GM21576 (cell line): ENCODE measurements around the gene RPTOR.
A peak's percentile ranks its signal among the peaks of the same experiment; 100 is the strongest.
"Not testable (repeated sequence)": the region's sequence is repeated elsewhere in the genome, so short reads cannot be mapped to it uniquely, and the experiment has no call there.

Experiments used
- ATAC-seq: cut with Tn5 transposase; IDR thresholded peaks from one replicate; pipeline ENCODE4 v1.9.1; 2021; ENCODE audit warnings: mild to moderate bottlenecking, moderate library complexity; ENCODE audit not compliant: unreplicated experiment

Gene RPTOR

DNA sequence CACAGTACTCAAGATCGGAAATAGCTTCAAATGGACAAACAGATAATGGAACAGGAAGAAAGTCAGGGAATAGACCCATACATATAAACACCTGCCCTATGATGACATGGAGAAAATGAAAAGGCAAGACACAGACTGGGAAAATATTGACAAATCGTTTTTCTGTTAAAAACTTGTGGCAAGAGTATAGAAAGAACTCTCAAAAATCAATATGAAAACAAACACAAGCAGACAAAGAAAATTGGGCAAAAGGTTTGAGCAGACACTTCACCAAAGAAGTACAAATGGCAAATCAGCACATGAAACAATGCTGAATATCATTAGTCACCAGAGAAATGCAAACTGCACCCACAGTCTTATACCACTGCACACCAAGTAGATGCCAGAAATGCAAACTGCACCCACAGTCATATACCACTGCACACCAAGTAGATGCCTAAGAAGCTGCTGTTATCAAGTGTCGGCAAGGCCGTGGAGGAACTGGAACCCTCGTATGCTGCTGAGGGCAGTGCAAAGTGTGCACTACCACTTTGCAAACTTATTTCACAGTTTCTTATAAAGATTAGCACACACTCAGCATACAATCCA is 323.5 kb downstream of the RPTOR start:
- no peak for ATAC-seq

DNA sequence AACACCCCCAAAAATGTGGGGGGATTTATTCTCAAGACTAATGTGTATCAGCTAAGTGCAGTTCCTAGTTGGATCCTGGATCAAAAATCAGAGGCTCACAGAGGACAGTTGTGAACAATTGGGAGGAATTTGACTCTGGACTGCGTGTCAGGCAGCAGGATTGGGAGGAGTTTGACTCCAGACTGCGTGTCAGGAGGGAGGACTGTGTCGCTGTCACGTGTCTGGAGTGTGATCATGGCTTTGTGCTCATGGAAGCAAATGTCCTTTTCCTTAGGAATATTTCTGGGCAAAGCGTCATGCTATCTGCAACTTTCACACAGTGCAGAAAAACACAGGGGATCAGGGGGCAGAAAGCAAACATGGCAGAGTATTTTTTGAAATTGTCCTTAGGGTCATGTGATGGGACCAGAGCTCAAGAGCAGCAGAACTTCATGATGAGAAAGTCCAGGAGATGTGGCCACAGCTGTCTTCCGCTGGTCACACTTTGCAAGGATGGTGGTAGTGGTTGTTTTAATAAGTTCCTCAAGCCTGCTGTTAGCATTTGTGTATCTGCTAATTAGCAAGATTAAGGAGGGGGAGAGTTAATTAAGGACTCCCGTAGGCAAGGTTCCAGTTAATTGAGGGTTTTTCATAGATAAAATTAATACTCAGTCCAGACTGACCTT is 325.0 kb downstream of the RPTOR start:
- ATAC-seq, result no peak

DNA sequence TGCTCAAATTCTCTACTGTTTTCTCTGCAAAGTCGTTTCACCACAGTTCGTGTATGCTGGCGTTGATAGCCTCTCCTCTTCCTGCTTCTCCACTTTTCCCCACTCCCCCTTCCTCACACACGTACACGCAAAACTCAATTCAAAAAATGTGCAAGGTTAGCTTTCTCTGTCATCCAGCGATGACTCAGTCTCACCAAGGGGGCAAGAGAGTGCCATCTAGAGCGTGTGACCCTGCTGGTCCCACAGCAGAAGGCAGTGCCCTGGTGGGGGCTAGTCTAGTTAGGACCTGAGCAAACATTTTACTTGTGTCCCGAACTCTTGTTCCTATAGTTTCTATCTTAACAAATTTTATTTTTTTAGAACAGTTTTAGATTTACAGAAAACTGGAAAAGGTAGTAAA is 325.8 kb downstream of the RPTOR start:
- no peak for ATAC-seq

DNA sequence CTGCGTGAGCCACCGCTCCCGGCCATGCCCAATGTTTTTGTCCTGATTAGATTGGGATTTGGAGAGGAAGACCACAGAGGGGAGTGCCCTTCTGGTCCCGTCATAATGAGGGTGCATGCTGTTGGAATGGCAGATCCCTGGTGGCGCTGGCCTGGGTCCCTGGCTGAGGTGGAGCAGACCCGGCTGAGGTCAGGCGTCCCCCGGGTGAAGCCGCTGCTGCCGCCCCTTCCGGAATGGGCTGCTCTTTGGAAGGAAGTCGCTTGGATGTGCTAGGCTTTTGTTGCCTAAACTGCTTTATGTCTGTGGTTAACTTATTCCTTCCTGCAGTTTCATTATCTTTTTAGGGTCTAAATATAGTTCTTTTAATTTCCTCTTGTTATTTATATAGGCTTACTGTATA is 326.7 kb downstream of the RPTOR start:
- ATAC-seq, result no peak

DNA sequence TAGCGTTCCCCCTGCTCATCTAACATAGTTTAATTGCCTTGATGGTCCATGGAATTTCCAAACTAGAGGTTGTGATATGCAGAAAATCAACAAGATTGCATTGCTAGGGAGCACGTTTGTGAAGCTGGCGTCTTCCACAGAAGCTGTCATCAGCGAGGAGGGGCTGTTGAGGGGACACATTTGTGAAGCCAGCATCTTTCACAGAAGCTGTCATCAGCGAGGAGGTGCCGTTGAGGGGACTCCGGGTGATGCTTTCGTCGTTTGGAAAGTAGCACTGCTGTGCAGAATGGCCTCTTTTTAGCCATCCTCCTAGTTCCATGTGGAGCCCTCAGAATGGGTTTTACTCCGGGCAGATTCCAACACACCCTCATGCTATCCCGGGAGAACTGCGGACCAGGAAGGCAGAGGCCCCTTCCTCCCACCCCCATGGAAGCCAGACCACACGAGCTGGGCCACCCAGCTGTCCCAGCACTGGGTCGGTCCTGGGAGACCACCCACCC is 327.4 kb downstream of the RPTOR start:
- ATAC-seq, result no peak

DNA sequence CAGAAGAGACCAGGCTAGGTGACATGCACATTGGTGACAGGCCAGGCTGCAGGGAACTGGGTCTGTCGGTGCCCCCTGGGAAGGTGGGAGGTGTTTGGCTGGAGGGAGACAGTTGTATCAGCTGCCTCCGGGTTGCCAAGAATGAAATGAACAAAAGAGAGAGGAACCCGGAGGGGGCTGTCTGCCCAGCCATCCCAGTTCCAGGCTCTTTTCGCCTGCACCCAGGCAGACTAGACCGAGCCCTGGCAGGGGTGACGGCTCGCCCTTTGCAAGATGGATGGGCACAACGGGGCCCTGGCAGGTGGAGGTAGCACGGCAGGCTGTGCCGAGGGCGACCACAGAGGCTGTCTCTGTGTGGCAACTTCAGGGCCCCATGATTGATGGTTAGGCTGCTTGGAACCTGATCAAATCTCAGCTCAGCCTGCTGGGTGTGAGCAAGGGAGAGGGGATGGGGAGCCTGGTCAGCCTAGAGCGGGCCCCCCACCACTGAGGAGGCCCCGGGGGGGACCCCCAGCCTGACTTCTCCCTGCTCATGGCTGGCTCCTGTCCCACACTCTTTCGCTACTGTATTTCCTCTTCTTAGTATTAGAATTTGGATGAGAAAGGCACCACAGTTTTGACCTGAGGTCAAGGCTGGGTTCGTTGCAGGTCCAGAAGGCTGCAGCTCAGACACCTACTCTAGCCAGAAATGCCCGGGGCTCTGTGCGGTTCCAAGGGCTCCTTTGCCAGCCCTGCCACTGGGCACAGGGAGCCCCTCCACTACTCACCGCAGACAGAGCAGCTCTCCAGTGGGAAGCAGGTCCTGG is 328.1 kb downstream of the RPTOR start:
- no peak for ATAC-seq

DNA sequence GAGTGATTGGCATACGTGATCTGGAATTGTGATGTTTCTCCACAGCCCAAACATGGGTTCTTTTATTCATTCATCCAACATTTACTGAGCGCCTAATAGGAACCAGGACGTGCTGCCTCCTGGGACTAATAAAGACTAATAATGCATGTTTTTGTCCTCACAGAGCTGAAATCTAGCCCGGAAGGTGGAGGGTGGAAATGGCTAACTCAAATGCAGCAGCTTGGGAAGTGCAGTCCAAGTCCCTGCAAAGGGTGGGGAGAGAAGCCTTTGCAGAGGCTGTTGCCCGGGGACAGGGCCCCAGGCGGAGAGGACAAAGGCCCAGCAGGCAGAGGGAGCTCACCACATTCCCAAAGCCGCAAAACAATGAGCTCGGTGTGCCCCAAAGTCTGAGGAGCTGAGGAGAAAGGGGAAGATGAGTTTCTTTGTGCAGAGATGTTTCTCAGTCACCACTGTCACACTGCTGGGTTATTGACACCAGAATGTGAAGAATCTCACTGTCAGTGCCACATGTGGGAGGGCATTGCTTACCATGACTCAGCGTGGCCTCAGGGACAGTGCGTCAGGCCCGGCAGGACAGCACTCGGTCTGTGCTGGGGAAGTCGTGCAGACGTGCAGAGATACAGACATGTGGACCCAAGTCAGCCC is 328.8 kb downstream of the RPTOR start:
- no peak for ATAC-seq

DNA sequence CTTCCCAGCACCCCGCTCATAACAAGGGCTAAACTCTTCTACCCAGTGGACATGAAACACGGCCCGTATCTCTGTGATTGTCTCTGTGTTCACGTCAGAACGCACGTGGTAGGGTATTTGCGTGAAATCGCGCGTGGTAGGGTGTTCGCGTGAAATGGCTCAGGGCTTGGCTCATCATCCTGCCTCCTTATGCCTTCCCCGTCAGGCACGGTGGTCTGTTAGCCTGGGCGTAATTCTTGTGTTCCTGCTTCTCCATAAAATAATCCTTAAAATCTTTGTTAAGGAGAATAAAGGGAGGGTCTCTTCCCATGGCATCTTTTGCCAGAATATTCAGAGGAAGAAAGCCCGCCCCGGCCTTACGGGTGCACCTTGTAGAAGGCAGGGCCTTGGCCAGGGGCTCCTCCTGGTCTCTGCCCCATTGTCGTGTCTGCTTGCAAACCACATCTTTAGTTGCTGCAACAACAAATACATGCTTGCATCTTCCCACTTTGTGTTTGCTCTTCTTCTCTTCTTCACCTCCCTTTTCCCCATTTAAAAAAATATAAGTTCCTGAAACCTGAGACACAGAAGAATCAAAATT is 330.3 kb downstream of the RPTOR start:
- no peak for ATAC-seq

DNA sequence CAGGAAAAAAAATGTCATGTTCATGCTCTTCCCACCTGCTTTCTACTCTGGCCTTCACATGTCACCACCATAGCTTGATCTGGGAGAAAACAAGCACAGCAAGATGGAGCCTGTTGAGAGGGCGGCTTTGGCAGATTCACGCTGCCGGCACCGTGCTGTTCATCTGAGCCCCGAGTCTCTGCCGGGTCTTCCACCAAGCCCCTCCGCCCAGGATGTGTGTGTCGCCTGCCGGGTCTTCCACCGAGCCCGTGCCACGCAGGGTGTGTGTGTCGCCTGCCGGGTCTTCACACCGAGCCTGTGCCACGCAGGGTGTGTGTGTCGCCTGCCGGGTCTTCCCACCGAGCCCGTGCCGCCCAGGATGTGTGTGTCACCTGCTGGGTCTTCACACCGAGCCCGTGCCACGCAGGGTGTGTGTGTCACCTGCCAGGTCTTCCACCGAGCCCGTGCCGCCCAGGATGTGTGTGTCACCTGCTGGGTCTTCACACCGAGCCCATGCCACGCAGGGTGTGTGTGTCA is 330.9 kb downstream of the RPTOR start:
- not testable (repeated sequence) for ATAC-seq

DNA sequence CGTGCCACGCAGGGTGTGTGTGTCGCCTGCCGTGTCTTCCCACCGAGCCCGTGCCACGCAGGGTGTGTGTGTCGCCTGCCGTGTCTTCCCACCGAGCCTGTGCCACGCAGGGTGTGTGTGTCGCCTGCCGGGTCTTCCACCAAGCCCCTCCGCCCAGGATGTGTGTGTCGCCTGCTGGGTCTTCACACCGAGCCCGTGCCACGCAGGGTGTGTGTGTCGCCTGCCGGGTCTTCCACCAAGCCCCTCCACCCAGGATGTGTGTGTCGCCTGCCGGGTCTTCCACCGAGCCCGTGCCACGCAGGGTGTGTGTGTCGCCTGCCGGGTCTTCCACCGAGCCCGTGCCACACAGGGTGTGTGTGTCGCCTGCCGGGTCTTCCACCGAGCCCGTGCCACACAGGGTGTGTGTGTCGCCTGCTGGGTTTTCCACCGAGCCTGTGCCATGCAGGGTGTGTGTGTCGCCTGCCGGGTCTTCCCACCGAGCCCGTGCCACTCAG is 331.9 kb downstream of the RPTOR start:
- not testable (repeated sequence) for ATAC-seq

DNA sequence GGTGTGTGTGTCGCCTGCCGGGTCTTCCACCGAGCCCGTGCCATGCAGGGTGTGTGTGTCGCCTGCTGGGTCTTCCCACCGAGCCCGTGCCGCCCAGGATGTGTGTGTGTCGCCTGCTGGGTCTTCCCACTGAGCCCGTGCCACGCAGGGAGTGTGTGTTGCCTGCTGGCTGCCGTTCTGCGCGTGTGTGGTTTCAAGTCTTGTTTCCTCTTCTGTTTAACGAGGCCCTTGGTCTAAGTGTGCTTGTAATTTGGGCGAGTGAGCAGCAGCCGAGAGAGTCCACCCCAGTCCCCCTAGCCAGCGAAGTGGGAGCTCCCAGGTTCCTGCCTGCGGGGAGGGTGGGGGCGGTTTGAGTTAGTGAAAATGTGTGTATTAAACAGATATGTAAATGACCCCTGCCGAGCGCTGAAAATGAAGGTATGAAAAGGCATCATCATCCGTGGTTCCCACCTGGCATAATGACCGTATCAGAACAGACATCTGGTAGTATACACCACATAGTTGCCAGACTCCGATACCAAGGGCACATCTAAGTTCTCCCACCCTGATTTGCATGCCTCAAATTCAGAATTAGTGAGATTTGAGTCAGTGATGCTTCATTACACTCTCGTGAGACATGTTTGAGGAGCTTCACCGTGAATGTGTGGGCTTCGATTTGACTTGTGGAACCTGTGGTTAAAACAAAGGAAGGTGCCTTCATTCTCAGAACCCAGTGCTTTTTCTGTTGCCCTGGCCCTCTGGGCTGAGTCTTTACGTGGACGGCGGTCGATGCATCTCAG is 332.5 kb downstream of the RPTOR start:
- peak; percentile 77 for ATAC-seq

DNA sequence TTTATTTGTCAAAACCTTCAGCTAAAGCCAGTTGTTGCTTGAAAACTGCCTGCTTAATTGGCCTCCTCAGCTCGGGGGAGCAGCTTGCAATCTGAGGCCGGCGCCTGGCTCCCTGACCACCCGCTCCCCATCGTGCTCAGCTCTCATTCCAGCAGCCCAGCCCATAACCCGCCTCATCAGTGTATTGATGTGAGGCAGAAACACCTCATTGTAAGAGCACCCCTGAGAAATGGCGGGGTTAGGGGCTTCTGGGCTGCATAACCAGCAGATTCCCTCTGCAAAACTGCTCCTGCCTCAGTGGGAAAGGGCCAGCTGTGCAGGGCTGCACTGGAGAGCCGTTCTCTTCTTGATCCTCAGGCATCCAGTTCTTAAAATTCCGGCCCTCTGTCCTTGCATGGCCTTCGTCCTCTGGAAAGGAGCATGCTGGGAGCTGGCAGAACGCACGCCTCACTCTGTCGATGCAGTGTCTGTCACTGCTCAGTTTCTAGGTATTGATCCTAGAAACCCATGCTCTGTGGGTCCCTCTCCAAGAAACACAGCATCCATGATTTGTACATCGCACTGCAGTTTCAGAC is 333.2 kb downstream of the RPTOR start:
- ATAC-seq, result no peak

DNA sequence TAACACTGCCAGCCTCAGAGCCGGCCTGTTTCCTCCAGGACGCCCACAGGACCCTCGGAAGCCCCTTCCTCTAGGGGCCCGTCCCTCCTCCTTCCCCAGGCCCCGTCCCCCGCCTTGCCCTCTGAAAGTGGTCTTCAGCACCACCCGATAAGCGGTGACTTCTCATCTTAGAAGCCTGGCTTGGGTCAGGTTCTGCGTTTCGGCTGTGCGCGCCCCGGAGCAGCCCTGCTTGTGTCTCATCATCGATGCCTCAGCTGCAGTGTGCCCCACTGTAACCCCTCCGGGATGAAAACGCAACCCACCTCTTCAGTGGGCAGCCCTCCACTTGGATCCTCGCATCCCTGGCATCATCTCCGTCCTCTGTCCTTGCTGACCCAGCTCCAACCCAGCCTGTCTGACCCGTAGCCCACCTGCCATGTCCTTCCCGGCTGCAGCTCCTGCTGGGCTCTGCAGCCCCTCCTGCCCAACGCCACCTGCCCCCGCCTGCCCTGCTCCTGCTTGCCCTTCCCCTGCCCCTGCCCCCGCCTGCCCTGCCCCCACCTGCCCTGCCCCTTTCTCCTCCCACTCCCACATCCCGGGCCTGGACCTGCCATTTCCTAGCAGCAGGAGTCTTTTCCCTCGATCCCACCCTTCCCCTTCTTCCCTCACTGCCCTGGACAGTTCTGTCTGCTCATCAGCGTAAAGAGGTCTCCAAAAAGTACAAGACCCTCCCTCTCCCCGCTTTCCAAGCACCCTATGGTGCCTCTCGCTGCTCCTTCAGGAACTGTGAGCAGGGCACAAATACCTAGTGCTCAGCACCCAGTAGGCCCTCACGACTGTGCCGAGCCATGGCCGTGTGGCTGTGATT is 334.5 kb downstream of the RPTOR start:
- no peak for ATAC-seq

DNA sequence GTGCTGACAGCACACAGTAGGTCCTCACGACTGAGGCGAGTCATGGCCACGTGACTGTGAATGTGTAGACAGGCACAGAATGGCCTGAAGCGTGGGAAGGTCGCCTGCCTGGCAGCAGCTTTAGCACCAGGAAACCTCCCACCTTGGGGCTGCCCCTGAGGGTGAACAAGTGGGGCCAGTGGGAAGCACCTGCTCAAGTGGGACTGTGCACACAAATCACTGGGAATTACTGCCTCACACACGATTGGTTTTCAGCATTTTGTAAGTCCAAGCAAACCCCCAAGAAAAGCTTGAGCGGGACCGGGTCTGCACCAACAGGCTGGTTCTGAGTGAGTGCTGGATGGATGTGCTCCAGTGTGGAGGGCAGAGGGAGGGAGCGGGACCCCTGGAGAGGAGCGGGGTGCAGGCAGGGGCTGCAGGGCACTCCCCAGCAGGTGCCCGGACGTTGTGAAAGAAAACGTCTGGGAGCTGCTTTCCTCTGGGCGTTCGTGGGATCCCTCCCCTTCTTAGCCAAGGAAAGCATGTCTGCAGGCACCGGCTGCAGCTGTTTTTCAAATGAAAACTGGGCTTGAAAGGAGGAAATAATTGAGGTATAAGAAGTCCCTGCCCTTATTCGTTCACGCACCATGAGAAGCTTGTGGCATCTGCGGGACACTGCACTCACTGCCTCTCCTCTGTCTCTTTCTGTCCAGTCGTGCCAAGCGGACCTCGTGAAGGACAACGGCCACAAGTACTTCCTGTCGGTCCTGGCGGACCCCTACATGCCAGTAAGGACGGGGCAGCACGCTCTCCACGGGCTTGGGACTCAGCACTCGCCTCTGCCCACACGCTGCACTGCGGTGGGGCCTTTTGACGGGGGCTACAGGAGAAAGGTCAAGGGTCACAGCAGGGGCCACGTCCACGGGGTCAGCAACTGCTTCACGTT is 335.3 kb downstream of the RPTOR start:
- no peak for ATAC-seq

DNA sequence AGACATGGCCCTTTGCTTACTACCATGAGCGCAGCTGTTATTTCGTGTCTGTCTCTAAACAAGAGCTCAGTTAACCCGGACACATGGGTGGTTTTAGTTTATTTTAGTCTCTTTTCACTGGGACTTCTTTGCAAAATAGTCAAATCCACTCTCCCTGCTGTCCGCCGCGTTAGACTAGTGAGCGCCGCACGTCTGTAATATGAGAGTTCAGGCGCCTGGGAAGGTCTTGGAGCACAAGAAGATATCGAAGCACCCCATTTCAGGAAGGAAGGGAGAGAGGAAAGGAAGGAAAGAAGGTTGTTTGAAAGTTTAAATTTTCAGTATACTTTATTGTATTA is 336.0 kb downstream of the RPTOR start:
- ATAC-seq, result no peak

DNA sequence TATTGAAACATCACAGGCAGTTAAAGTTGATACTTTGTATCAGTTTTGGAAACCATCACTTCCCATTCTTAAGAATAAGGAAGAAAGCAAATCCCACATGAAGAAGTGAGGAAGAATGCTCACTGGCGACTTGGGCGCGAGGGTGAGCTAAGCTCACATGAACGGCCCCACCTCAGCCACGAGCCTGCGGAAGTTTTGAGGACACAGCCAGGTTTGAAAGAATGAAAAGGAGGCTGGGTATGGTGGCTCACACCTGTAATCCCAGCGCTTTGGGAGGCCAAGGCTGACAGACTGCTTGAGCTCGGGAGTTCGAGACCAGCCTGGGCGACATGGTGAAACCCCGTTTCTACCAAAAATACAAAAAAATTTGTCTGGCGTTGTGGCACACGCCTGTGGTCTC is 336.7 kb downstream of the RPTOR start:
- no peak for ATAC-seq

DNA sequence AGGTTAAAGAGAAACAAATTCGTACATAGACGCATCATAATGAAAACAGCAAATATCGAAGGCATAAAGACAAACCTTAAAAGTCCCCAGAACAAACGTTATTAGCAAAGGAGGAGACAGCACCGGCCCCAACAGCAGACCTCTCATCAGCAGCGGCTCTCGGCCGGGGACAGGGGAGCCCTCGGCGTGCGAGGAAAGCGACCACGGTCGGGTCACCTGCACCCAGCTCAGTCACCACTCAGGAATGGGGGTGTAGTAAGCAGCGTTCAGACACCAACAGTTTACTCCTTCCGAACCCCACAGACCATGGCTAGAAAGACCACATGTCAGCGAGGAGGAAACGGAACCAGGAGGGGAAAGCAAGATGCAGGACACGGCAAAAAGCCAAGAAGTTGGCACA is 337.7 kb downstream of the RPTOR start:
- ATAC-seq, result no peak
